DOHH2 (cell line): ENCODE measurements around the gene SRRM2.

Experiments
- H3F3A ChIP-seq: fragments of 200-600 bp; sonication (generic), shearing (Covaris generic); 2 replicates; pipeline ENCODE4 v1.6.0; 2016; ENCODE audit warnings: antibody characterized with exemption, mild to moderate bottlenecking; ENCODE audit not compliant: control insufficient read depth, insufficient read depth
- H3K27ac ChIP-seq: fragments of 200-600 bp; sonication (generic); 2 replicates; pipeline ENCODE4 v1.5.1; 2014; ENCODE audit warnings: low read depth, mild to moderate bottlenecking, low read length, moderate library complexity
- H3K27me3 ChIP-seq: fragments of 200-600 bp; sonication (generic); 2 replicates; pipeline ENCODE4 v1.6.1; 2014; ENCODE audit warnings: mild to moderate bottlenecking, low read length, mixed read lengths; ENCODE audit not compliant: control insufficient read depth
- H3K36me3 ChIP-seq: fragments of 200-600 bp; sonication (generic); 2 replicates; pipeline ENCODE4 v1.6.1; 2014; ENCODE audit warnings: mild to moderate bottlenecking, low read length, moderate library complexity, mixed read lengths; ENCODE audit not compliant: control insufficient read depth
- H3K4me1 ChIP-seq: fragments of 200-600 bp; sonication (generic); 2 replicates; pipeline ENCODE4 v1.6.1; 2014; ENCODE audit warnings: mild to moderate bottlenecking, low read length, mixed read lengths; ENCODE audit not compliant: control insufficient read depth
- H3K4me2 ChIP-seq: fragments of 200-600 bp; sonication (generic); 2 replicates; pipeline ENCODE4 v1.6.0; 2014; ENCODE audit warnings: mild to moderate bottlenecking, low read length, moderate library complexity
- H3K4me3 ChIP-seq: fragments of 200-600 bp; sonication (generic); 2 replicates; pipeline ENCODE4 v1.5.1; 2014; ENCODE audit warnings: mild to moderate bottlenecking, low read length, mixed read lengths
- H3K79me2 ChIP-seq: fragments of 200-600 bp; sonication (generic); 2 replicates; pipeline ENCODE4 v1.6.1; 2014; ENCODE audit warnings: mild to moderate bottlenecking, low read length, mixed read lengths; ENCODE audit not compliant: control insufficient read depth
- H3K9me2 ChIP-seq: fragments of 200-600 bp; sonication (generic); replicated peaks from 2 replicates; pipeline ENCODE4 v1.6.1; 2014; ENCODE audit warnings: mild to moderate bottlenecking, low read length, mixed read lengths; ENCODE audit not compliant: control insufficient read depth
- H3K9me3 ChIP-seq: fragments of 200-600 bp; sonication (generic); 2 replicates; pipeline ENCODE4 v1.6.1; 2014; ENCODE audit warnings: antibody characterized with exemption, low read length, mixed read lengths; ENCODE audit not compliant: control insufficient read depth, insufficient read depth
- H4K20me1 ChIP-seq: fragments of 200-600 bp; sonication (generic); 2 replicates; pipeline ENCODE4 v1.6.0; 2014; ENCODE audit warnings: low read depth, mild to moderate bottlenecking, antibody characterized with exemption, low read length, moderate library complexity; ENCODE audit not compliant: control insufficient read depth, insufficient read depth
- EZH2phosphoT487 ChIP-seq: fragments of 200-600 bp; sonication (generic); IDR thresholded peaks from 2 replicates; pipeline ENCODE4 v1.6.1; 2017; ENCODE audit warnings: borderline replicate concordance, mild to moderate bottlenecking, antibody characterized with exemption, low read length, moderate library complexity, mixed read lengths
- TF ChIP-seq, protein P1 (sequence below): fragments of 200-600 bp; sonication (generic); IDR thresholded peaks from one replicate; pipeline ENCODE4 v1.5.1; 2014; ENCODE audit warnings: antibody characterized with exemption, mild to moderate bottlenecking, low read depth, low read length; ENCODE audit not compliant: poor library complexity, severe bottlenecking

SRRM2 gene

DNA sequence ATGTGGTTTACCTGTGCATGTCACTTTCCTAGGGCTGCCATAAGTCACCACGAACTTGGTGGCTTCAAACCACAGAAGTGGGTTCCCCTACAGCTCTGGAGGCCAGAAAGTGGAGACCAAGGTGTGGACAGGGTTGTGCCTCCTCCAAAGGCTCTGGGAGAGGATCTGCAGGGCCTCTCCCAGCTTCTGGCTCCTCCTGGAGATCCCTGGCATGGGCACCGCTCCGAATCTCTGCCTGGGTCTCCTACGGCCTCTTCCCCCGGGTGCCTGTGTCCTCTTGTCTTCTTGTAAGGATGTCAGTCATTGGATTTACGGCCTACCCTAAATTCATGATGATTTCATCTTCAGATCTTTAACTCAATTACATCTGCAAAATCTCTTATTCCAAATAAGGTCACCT is 2.5 kb upstream of the SRRM2 start:
- H3K27ac ChIP-seq, result no peak overlapping the region
- TF ChIP-seq, protein P1, sequence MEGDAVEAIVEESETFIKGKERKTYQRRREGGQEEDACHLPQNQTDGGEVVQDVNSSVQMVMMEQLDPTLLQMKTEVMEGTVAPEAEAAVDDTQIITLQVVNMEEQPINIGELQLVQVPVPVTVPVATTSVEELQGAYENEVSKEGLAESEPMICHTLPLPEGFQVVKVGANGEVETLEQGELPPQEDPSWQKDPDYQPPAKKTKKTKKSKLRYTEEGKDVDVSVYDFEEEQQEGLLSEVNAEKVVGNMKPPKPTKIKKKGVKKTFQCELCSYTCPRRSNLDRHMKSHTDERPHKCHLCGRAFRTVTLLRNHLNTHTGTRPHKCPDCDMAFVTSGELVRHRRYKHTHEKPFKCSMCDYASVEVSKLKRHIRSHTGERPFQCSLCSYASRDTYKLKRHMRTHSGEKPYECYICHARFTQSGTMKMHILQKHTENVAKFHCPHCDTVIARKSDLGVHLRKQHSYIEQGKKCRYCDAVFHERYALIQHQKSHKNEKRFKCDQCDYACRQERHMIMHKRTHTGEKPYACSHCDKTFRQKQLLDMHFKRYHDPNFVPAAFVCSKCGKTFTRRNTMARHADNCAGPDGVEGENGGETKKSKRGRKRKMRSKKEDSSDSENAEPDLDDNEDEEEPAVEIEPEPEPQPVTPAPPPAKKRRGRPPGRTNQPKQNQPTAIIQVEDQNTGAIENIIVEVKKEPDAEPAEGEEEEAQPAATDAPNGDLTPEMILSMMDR, result no peak
- TF ChIP-seq EZH2phosphoT487, result no peak
- peaks cover 52% of the 10 kb centered on the region for H3K79me2 ChIP-seq
- H3K9me3 ChIP-seq, result no peaks in the 10 kb centered on the region
- H3K4me3 ChIP-seq, result no peak overlapping the region
- no peak overlapping the region for H3K4me2 ChIP-seq
- no peaks in the 10 kb centered on the region for H3K9me2 ChIP-seq
- peaks cover 43% of the 10 kb centered on the region for H3K36me3 ChIP-seq
- H3K27me3 ChIP-seq, result no peaks in the 10 kb centered on the region
- H4K20me1 ChIP-seq, result peaks cover 17% of the 10 kb centered on the region
- H3K4me1 ChIP-seq, result peaks cover 32% of the 10 kb centered on the region
- H3F3A ChIP-seq, result peaks cover 3% of the 10 kb centered on the region; the same call in 1 of the 2 replicates

DNA sequence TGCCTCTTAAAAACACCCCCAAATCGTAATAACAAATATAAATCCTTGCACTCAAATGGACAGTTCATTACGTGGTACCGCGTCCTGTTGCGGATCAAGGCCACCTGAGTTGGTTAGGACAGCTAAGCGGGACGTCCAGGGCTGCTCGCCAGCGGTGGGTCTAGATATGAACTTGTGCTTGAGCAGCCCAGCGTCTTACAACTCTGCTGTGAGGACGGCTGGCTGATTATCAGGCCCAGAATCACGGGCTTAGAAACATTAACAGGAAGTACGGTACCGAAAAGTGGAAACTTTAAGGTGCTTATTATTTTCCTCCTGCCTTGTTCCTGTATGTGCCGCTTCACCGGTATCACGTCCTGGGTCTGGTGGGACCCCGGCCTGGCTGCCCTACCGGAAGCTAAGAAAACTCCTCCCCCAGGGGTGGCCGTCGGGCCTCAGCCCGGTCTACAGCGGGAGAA is 832 bp upstream of the SRRM2 start:
- H4K20me1 ChIP-seq, result peaks cover 33% of the 10 kb centered on the region
- no peaks in the 10 kb centered on the region for H3K9me3 ChIP-seq
- H3K4me3 ChIP-seq, result peak overlapping the region; percentile 98
- H3K79me2 ChIP-seq, result peaks cover 69% of the 10 kb centered on the region
- H3K4me1 ChIP-seq, result peaks cover 41% of the 10 kb centered on the region
- H3K9me2 ChIP-seq, result no peaks in the 10 kb centered on the region
- peak overlapping the region; percentile 80 for H3K4me2 ChIP-seq
- peaks cover 7% of the 10 kb centered on the region; the same call in 1 of the 2 replicates for H3F3A ChIP-seq
- peaks cover 60% of the 10 kb centered on the region for H3K36me3 ChIP-seq
- H3K27ac ChIP-seq, result peak overlapping the region; percentile 93
- H3K27me3 ChIP-seq, result no peaks in the 10 kb centered on the region
- TF ChIP-seq, protein P1, result no peak
- no peak for TF ChIP-seq EZH2phosphoT487

DNA sequence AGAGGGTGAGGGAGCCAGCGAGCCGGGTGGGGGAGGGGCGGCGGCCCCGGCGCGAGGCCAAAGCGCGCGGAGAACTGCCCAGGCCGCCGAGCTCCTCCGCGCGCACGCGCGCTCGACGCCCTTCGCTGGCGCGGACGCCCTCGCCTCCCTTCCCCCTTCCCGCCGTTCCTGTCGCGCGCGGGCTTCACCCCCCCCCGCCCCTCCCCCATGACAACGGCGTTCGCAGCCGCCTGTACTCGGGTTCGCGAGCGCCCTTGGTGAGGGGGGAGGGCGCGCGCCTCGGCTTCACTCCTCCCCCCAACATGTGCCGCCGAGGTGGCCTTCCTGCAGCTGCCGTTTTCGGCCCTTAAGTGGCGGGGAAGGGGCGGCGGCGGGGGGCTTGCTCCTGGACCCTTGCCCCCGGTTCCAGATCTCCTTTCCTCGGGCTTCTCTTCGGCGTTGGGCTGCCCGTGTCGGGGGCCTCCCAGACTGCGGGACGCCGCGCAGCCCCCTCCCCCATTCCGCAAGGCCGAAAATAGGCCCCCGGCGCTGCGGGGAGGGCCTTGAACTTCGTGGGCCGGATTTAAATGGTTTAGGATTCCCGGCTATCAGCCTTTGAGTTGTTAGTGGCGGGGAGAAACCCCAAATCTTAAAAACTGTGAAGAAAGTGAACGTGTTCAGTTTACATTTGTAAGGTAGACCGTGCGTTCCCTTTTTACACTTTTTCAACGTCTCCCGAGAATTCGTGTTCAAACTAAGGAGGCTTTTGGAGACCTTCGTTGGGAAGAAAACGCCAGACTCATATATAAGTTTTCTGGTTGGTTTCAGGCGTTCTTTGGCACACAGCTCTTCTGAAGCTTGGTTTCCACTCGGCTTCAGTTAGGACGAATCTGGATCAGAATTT is 653 bp downstream of the SRRM2 start:
- H3F3A ChIP-seq, result peaks cover 7% of the 10 kb centered on the region; the same call in 1 of the 2 replicates
- peaks cover 38% of the 10 kb centered on the region for H3K4me1 ChIP-seq
- peaks cover 42% of the 10 kb centered on the region for H4K20me1 ChIP-seq

More for the DNA sequence above, 653 bp downstream of the SRRM2 start:
- H3K27me3 ChIP-seq, result no peaks in the 10 kb centered on the region
- H3K36me3 ChIP-seq, result peaks cover 75% of the 10 kb centered on the region
- H3K27ac ChIP-seq, result peak overlapping the region; percentile 93
- H3K4me3 ChIP-seq, result peak overlapping the region; percentile 98
- H3K79me2 ChIP-seq, result peaks cover 83% of the 10 kb centered on the region
- TF ChIP-seq, protein P1, result no peak
- TF ChIP-seq EZH2phosphoT487, result no peak
- H3K9me2 ChIP-seq, result no peaks in the 10 kb centered on the region
- H3K4me2 ChIP-seq, result peak overlapping the region; percentile 80
- H3K9me3 ChIP-seq, result no peaks in the 10 kb centered on the region
